IMR-90 (cell line): Measurements from ENCODE around the gene SH2D4B. TPM values are rescaled to one million over a fixed set of nuclear protein-coding genes. Genes with fewer than 3 reads are reported as not detected.

Experiments
- ATAC-seq: fragments of 200-7000 bp; cut with Tn5 transposase; 2 replicates; pipeline ENCODE4 v1.9.1; 2020; ENCODE audit warnings: low read depth, mild to moderate bottlenecking, moderate library complexity
- BruUV-seq: library from RNA; stranded (reverse); fragments of 400-500 nt; replicated peaks from 2 replicates; lab custom pipeline; 2021; lab: Mats Ljungman, UMichigan
- CTCF ChIA-PET: fragments of 300-600 bp; formaldehyde crosslinking; extraction: SDS; loops from one replicate; lab custom pipeline; 2021; ENCODE audit warnings: antibody characterized with exemption; lab: Yijun Ruan, JAX
- POLR2A ChIA-PET: fragments of 300-600 bp; sonication (Branson Sonifier 250); formaldehyde crosslinking; loops from one replicate; lab custom pipeline; 2022; ENCODE audit warnings: antibody characterized with exemption; ENCODE audit not compliant: unreplicated experiment; lab: Charles Lee
- DNase-seq: peaks from one replicate; pipeline ENCODE4 v3.0.0; 2013
- H2AFZ ChIP-seq: replicated peaks from 2 replicates; pipeline ENCODE3; 2013; ENCODE audit warnings: low read length, mild to moderate bottlenecking; ENCODE audit not compliant: poor library complexity
- H2AK5ac ChIP-seq: 2 replicates; pipeline ENCODE4 v1.6.1; 2013; ENCODE audit warnings: low read depth, low read length, inconsistent platforms
- H2AK9ac ChIP-seq: replicated peaks from 2 replicates; pipeline ENCODE3; 2013; ENCODE audit warnings: mild to moderate bottlenecking, low read depth, low read length, moderate library complexity; ENCODE audit not compliant: poor library complexity
- H2BK120ac ChIP-seq: 2 replicates; pipeline ENCODE4 v1.6.1; 2013; ENCODE audit warnings: low read depth, low read length, inconsistent platforms
- H2BK15ac ChIP-seq: 3 replicates; pipeline ENCODE4 v1.6.1; 2013; ENCODE audit warnings: low read depth, low read length, inconsistent platforms
- H2BK20ac ChIP-seq: 2 replicates; pipeline ENCODE4 v1.6.1; 2013; ENCODE audit warnings: low read depth, mild to moderate bottlenecking, inconsistent platforms, low read length, moderate library complexity
- H2BK5ac ChIP-seq: 2 replicates; pipeline ENCODE4 v1.6.1; 2013; ENCODE audit warnings: mild to moderate bottlenecking, low read depth, low read length, inconsistent platforms; ENCODE audit not compliant: poor library complexity, severe bottlenecking
- H3K14ac ChIP-seq: replicated peaks from 2 replicates; pipeline ENCODE4 v1.6.1; 2013; ENCODE audit warnings: low read depth, low read length, inconsistent platforms
- H3K18ac ChIP-seq: 2 replicates; pipeline ENCODE4 v1.6.1; 2013; ENCODE audit warnings: low read depth, low read length, control low read depth
- H3K23ac ChIP-seq: 2 replicates; pipeline ENCODE4 v1.6.1; 2013; ENCODE audit warnings: low read depth, low read length, inconsistent platforms
- H3K27ac ChIP-seq: 2 replicates; pipeline ENCODE4 v1.5.1; 2013; ENCODE audit warnings: mild to moderate bottlenecking, control low read depth, low read length; ENCODE audit not compliant: insufficient read depth
- H3K27me3 ChIP-seq: 2 replicates; pipeline ENCODE4 v1.6.1; 2013; ENCODE audit warnings: low read length; ENCODE audit not compliant: control insufficient read depth, insufficient read depth
- H3K36me3 ChIP-seq: 2 replicates; pipeline ENCODE4 v1.6.1; 2013; ENCODE audit warnings: low read length, mixed read lengths; ENCODE audit not compliant: control insufficient read depth, insufficient read depth
- H3K4ac ChIP-seq: 2 replicates; pipeline ENCODE4 v1.6.1; 2013; ENCODE audit warnings: low read depth, low read length, inconsistent platforms
- H3K4me1 ChIP-seq: 2 replicates; pipeline ENCODE4 v1.6.1; 2013; ENCODE audit warnings: low read length, mixed read lengths; ENCODE audit not compliant: control insufficient read depth, insufficient read depth
- H3K4me2 ChIP-seq: 2 replicates; pipeline ENCODE4 v1.6.1; 2013; ENCODE audit warnings: low read depth, mild to moderate bottlenecking, control low read depth, low read length, moderate library complexity
- H3K4me3 ChIP-seq: 2 replicates; pipeline ENCODE4 v1.5.1; 2013; ENCODE audit warnings: low read depth, mild to moderate bottlenecking, control low read depth, low read length, moderate library complexity; ENCODE audit not compliant: insufficient read depth
- H3K56ac ChIP-seq: 2 replicates; pipeline ENCODE4 v1.6.1; 2013; ENCODE audit warnings: low read length, inconsistent platforms; ENCODE audit not compliant: insufficient read depth; ENCODE audit errors: extremely low read depth
- H3K79me1 ChIP-seq, 2 experiments: 2 replicates each; pipeline ENCODE4 v1.6.1; 2013; ENCODE audit warnings: low read length in 2 of 2, inconsistent platforms in 1 of 2, low read depth in 1 of 2
- H3K9ac ChIP-seq: 2 replicates; pipeline ENCODE4 v1.6.1; 2013; ENCODE audit warnings: low read depth, low read length, control low read depth
- H3K9me1 ChIP-seq: 2 replicates; pipeline ENCODE4 v1.6.1; 2013; ENCODE audit warnings: low read length, inconsistent platforms; ENCODE audit not compliant: insufficient read depth
- H3K9me3 ChIP-seq: 2 replicates; pipeline ENCODE4 v1.6.1; 2013; ENCODE audit warnings: low read length; ENCODE audit not compliant: control insufficient read depth, insufficient read depth
- H4K20me1 ChIP-seq: 2 replicates; pipeline ENCODE4 v1.6.1; 2013; ENCODE audit warnings: low read length, inconsistent platforms; ENCODE audit not compliant: insufficient read depth
- H4K5ac ChIP-seq: 2 replicates; pipeline ENCODE4 v1.6.1; 2013; ENCODE audit warnings: mild to moderate bottlenecking, low read depth, low read length, control low read depth
- H4K8ac ChIP-seq, 2 experiments: 2 replicates each; pipeline ENCODE4 v1.6.1; 2013; ENCODE audit warnings: low read depth in 2 of 2, low read length in 2 of 2, control low read depth in 1 of 2, inconsistent platforms in 1 of 2
- H4K91ac ChIP-seq: 2 replicates; pipeline ENCODE4 v1.6.1; 2013; ENCODE audit warnings: low read depth, low read length, inconsistent platforms; ENCODE audit not compliant: insufficient read depth
- whole genome bisulfite sequencing, 2 experiments: methylation state at CpG; one replicate each; pipeline versions ENCODE4 v1.1.5 to v1.1.7; 2013; ENCODE audit warnings: missing lambda C conversion rate in 2 of 2; ENCODE audit not compliant: insufficient read length in 1 of 2; ENCODE audit errors: extremely low coverage in 2 of 2; 5-methylcytosine and 5-hydroxymethylcytosine counted together
- dilution Hi-C: fragments of 300-500 bp; cut with HindIII; formaldehyde crosslinking; loops from one replicate; pipeline ENCODE4 v1.14.3; 2018; ENCODE audit warnings: low sequenced_read_pairs; ENCODE audit not compliant: unreplicated experiment
- in situ Hi-C: fragments of 300-500 bp; cut with MboI; formaldehyde crosslinking; loops from 3 replicates; pipeline ENCODE4 v1.14.3; 2019; ENCODE audit warnings: low sequenced_read_pairs, inconsistent platforms, mixed read lengths
- intact Hi-C: fragments of 100-400 bp; cut with micrococcal nuclease; formaldehyde crosslinking; loops from 2 replicates; pipeline ENCODE4 v1.10.0; 2022
- polyA plus RNA-seq, 3 experiments: library from polyadenylated mRNA; depleted of rRNA; stranded (reverse); fragments of >200 nt; gene quantifications; 2 replicates each; pipeline ENCODE4 v1.2.3, GENCODE V29; 2012; ENCODE audit warnings: low replicate concordance in 1 of 3
- total RNA-seq: library from RNA; depleted of rRNA; stranded (reverse); fragments of >200 nt; gene quantifications from 2 replicates; pipeline ENCODE4 v1.2.3, GENCODE V29; 2012
- TF ChIP-seq, protein P1 (sequence below): fragments of 150-350 bp; IDR thresholded peaks from 2 replicates; pipeline ENCODE4 v1.6.1; 2017; ENCODE audit warnings: mild to moderate bottlenecking, antibody characterized with exemption, low read length, low read depth
- TF ChIP-seq, protein P2 (sequence below): conservative IDR thresholded peaks from 2 replicates; pipeline ENCODE4 v1.5.1; 2012; ENCODE audit warnings: mild to moderate bottlenecking, low read depth, low read length, improper control_type of control experiment

The SH2D4B gene
- total and polyA plus RNA-seq, 2 of the 4 experiments (the other 2 are of a cell fraction) = not detected

DNA sequence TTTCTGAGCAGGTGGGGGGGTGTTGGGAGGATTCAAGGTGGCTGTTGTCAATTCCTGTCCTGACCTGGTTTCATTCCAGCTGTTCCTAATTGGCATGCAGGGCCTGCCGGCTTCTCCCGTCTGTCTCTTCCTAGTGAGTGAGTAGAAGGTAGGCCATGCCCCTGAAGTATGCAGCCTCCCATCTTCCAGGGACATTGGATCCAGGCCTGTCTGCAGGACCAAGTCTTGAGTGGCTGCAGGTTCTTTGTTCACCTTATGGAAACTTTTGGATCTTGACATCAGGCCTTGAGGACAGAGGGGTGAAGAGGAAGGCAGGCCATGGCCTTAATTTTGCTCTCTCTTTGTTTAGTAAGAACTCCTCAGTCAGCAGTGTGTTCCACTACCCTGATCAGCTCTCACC is 131.8 kb downstream of the SH2D4B start:
- TF ChIP-seq, protein P1, sequence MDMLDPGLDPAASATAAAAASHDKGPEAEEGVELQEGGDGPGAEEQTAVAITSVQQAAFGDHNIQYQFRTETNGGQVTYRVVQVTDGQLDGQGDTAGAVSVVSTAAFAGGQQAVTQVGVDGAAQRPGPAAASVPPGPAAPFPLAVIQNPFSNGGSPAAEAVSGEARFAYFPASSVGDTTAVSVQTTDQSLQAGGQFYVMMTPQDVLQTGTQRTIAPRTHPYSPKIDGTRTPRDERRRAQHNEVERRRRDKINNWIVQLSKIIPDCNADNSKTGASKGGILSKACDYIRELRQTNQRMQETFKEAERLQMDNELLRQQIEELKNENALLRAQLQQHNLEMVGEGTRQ = no peak
- TF ChIP-seq, protein P2, sequence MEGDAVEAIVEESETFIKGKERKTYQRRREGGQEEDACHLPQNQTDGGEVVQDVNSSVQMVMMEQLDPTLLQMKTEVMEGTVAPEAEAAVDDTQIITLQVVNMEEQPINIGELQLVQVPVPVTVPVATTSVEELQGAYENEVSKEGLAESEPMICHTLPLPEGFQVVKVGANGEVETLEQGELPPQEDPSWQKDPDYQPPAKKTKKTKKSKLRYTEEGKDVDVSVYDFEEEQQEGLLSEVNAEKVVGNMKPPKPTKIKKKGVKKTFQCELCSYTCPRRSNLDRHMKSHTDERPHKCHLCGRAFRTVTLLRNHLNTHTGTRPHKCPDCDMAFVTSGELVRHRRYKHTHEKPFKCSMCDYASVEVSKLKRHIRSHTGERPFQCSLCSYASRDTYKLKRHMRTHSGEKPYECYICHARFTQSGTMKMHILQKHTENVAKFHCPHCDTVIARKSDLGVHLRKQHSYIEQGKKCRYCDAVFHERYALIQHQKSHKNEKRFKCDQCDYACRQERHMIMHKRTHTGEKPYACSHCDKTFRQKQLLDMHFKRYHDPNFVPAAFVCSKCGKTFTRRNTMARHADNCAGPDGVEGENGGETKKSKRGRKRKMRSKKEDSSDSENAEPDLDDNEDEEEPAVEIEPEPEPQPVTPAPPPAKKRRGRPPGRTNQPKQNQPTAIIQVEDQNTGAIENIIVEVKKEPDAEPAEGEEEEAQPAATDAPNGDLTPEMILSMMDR = no peak
- Histone ChIP-seq H3K4me2 (no peak overlapping the region), H2BK120ac (no peak overlapping the region), H3K14ac (no peak overlapping the region), H2BK20ac (no peak overlapping the region), H3K56ac (no peak overlapping the region), H3K9ac (no peak overlapping the region), H4K91ac (no peak overlapping the region), H2BK15ac (no peak overlapping the region), H3K23ac (no peak overlapping the region), H3K4me3 (no peak overlapping the region), H3K4me1 (no peaks in the 10 kb centered on the region), H3K79me1 (no peaks in the 10 kb centered on the region), H4K20me1 (no peaks in the 10 kb centered on the region), H3K36me3 (no peaks in the 10 kb centered on the region), H4K5ac (no peak overlapping the region), H3K4ac (no peak overlapping the region), H3K9me3 (no peaks in the 10 kb centered on the region), H3K9me1 (no peaks in the 10 kb centered on the region), H3K18ac (no peak overlapping the region), H3K27ac (no peak overlapping the region), H4K8ac (no peak overlapping the region), H2AFZ (no peak overlapping the region), H2BK5ac (no peak overlapping the region), H2AK9ac (no peak overlapping the region), H2AK5ac (no peak overlapping the region), H3K27me3 (no peaks in the 10 kb centered on the region)
- ATAC-seq = no peak
- dilution Hi-C loops (no loop called here), intact Hi-C loops (no loop called here), in situ Hi-C loops (loop anchor here (10.0 kb wide), 1 partner anchor 225 kb away; no protein-coding TSS in a partner anchor)
- CTCF ChIA-PET = no interaction called here
- POLR2A ChIA-PET = no interaction called here
- no peak for DNase-seq
- BruUV-seq = no TSS peak
- WGBS, 2 experiments = no CpG with 5 or more reads among the region's 2 CpGs
